Stimulated activated CD8-positive, alpha-beta memory T cell treated with anti-CD3 and anti-CD28 coated beads, Interleukin-15, amount 100 ng/mL, for 1 hour (primary cell): ENCODE data around the gene FOSL1.

Experiments
- DNase-seq: peaks from one replicate; pipeline ENCODE4 v3.0.0-alpha.2; 2020; ENCODE audit warnings: low read depth

The FOSL1 gene

GRCh38 chr11:65863889-65864705, 36.1 kb downstream of the FOSL1 start:
- no peak for DNase-seq

GRCh38 chr11:65862941-65863888, 37.0 kb downstream of the FOSL1 start:
- DNase-seq = no peak

- no peak for DNase-seq
Observed at GRCh38 chr11:65862191-65862735, 37.9 kb downstream of the FOSL1 start.

GRCh38 chr11:65861533-65862183, 38.5 kb downstream of the FOSL1 start:
- no peak for DNase-seq

- no peak for DNase-seq
Observed at GRCh38 chr11:65861165-65861505, 39.1 kb downstream of the FOSL1 start.

- DNase-seq = peak; percentile 98
Observed at GRCh38 chr11:65860278-65861164, 39.7 kb downstream of the FOSL1 start, which contains the start of gene MUS81. Gene MUS81 (plus strand): TSS chr11:65860433. CDS start chr11:65860754, 321 bp downstream.

GRCh38 chr11:65859812-65860277, 40.3 kb downstream of the FOSL1 start:
- DNase-seq = no peak

- DNase-seq = peak; percentile 95
Observed at GRCh38 chr11:65859095-65859811, 40.9 kb downstream of the FOSL1 start.

- DNase-seq = no peak
Observed at GRCh38 chr11:65858681-65859087, 41.5 kb downstream of the FOSL1 start.

GRCh38 chr11:65857853-65858680, 42.1 kb downstream of the FOSL1 start, which contains the start of gene CFL1:
Gene CFL1 (minus strand): TSS chr11:65858180. CDS start chr11:65858099, 81 bp downstream.
- DNase-seq = peak; percentile 89

- DNase-seq = peak; percentile 42
Observed at GRCh38 chr11:65857500-65857852, 42.7 kb downstream of the FOSL1 start.

GRCh38 chr11:65856689-65857499, 43.3 kb downstream of the FOSL1 start:
- DNase-seq = peak; percentile 64

- no peak for DNase-seq
Observed at GRCh38 chr11:65855927-65856363, 44.2 kb downstream of the FOSL1 start.

GRCh38 chr11:65854852-65855837, 45.0 kb downstream of the FOSL1 start:
- DNase-seq = no peak

- no peak for DNase-seq
Observed at GRCh38 chr11:65854161-65854592, 46.0 kb downstream of the FOSL1 start.

GRCh38 chr11:65853246-65853979, 46.8 kb downstream of the FOSL1 start:
- no peak for DNase-seq
